ENCODE measurements around the gene CENPB.

The CENPB gene

DNA sequence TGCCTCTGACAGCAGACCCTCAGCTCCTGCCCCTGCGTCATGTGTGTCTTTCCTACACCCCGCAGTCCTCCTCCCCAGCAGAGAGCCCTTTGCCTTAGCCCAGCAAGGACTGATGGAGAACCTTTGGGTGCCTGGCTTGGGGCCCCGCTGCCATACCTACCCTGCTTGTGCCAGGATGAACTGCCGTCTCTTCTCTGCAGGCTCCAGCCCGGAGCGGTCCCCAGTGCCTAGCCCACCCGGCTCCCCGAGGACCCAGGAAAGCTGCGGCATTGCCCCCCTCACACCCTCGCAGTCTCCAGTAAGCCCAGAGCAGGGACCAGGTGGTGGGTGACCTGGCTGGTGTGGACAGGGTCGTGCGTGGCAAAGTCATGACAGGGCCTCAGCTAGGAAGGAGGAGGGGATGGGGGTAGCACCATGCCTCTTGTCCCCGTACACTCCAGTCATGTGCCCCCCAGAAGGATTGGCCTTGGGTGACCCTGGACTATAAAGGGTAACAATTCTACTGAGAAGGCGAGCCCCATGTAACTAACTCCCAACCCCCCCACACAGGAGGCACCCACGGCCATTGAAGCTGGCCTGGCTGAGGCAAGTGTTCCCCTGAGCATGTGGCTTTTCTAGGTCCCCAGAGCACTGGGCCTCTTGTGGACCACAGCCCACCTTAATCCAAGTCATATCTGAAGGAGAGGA is 45.8 kb downstream of the CENPB start:
- H3K27ac ChIP-seq = peak overlapping the region in 8 of 21 experiments; percentile 34 to 83 (median 65)
- H3K4me3 ChIP-seq = no peak overlapping the region

DNA sequence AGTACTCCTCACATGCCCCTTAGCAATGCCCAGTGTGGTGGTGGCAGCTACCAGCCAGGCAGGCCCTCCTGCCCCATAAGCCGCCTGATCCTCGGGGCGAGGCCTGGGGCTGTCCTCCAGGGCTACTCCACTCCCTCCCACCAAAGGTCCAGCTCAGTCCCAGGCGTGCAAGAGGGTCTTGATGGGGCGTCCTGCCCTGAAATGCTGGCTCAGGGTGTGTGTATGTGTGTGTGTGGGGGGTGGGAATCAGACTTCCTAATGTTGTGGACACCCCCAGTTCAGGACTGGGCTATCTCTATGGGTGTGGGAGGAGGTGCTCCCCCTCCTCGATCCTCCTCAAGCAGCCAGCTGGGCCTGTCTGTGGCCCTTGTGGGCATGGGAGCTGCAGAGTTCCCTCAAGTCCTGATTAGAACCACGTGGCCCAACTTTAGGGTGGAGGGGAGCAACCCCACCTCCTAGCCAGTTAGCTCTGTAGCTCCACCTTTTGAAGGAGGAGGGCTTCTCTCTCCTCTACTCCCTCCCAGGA is 46.6 kb downstream of the CENPB start:
- Histone ChIP-seq H3K27ac (peak overlapping the region in 16 of 21 experiments; percentile 31 to 83 (median 63)), H3K4me3 (no peak overlapping the region)

DNA sequence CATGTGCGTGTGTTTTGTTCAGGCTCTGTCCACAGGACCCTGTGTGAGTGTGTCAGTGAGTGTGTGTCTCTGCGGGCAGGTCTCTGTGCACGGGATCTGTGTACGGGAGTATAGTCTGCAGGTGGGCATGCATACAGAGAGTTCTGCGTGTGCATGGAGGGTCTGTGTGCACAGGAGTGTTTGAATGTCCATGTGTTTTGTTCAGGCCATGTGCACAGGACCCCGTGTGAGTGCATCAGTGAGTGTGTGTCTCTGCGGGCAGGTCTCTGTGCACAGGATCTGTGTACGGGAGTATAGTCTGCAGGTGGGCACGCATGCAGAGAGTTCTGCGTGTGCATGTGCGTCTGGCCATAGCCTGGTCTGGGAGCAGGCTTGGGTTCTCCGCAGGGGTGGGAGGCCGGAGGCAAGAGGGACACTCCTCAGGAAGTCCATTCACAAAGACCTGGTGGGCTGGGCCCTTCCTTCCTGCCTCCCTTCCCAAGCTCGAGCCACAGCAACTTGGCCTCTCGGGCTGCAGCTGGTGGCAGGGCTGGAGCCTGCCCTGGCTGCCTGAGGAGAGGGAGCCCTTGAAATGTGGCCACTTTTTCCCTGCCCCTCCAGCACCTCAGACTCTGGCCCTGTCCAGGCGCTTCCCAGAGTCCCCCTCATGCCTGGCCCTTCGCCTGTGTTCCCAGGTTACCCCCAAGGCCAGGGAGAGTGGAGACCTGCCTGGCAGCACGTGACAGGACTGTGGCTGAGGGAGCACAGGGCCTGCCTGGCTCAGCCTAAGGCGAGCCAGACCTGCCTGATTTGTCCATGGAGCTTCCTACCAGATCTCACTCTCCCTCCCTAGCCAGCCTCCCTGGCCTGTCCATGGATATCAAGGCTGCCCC is 47.2 kb downstream of the CENPB start:
- Histone ChIP-seq H3K27ac (peak overlapping the region in 15 of 21 experiments; percentile 31 to 83 (median 63)), H3K4me3 (no peak overlapping the region)

DNA sequence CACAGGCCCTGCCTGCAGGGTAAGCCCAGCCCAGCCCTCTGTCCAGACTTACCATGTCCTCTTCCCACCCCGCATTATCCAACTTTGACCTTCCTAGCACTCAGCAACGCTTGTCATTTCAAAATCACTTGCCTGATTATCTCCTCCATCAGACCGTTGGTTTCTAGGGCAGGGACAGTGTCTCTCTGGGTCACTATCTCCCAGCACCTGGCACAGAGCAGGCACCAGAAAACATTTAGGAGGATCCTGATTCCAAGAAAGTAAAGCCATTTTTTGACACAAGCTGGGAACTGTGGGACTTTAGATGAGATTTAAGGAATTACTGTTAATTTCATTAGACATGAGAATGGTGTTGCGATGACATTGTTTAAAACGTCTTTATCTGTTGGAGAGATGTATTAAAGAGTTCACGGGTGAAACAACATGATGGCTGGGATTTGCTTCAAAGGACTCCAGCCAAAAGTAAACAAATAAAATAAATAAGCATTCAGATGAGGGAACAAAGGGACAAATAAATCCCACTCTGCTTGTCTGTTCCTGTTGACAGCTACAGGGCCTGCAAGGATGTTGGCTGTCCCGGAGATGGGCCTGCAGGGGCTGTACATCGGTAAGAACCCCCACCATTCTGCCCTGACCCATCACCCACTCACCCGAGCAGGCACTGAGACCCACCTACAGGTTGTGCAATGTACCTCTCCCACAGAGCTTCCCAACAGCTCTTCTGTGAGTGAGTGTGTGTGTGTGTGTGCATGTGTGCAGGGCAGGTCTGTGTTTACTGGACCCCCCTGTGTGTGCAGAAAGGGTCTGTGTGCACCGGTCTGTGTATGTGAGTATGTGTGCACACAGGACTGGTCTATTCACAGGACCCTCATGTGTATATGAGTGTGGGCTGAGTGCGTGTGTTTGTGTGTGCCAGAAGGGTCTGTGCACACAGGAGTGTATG is 48.2 kb downstream of the CENPB start:
- Histone ChIP-seq H3K4me3 (no peak overlapping the region), H3K27ac (peak overlapping the region in 3 of 21 experiments; percentile 11 to 21 (median 15))

DNA sequence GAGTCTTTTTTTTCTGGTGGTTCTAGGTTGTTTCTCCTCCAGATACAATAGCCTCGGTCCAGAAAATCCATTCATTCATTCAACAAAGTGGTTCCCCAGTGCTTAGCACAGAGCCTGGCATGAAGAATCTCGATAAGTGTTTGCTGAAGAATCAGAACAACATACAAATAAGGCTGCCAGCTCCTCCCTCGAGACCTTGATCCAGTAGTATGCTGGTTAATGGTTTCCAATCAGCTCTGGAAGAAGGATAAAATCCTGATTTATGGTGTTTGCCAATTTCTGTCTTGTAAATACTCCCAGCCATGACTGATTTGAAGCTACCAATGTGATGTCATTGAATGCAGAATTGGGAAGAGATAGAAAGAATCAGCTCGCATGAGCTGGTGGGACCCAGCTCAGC is 50.8 kb downstream of the CENPB start:
- Histone ChIP-seq H3K27ac (no peak overlapping the region), H3K4me3 (no peak overlapping the region)

DNA sequence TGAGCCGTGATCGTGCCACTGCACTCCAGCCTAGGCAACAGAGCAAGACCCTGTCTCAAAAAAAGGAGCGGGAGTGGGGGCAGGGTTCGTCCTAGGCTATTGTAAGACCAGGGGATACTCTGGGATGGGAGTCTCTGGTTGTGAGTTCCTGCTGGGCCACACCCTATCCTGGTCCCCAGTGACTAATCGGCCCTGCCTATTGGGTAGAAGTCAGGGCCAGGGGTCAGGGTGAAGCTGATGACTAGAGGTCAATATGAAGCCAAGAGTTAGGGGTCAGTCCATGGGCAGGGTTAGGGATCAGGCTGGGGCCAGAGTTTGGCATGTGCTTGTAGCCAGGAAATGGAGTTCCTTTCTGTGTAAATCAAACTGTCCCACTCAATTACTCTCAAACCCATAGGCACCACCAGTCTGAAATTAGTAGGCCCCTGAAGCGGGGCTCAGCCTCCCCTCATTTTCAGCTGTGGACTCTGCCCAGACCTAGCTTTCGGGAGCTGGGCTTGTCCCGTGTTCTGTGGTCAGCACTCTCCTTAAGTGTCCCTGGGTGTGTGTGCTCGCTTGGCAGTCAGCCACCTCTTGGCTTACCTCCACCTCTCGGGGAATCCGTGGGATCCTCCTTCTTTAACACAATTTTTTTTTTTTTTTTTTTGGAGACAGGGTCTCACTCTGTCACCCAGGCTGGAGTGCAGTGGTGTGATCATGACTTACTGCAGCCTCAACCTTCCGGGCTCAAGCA is 52.3 kb downstream of the CENPB start:
- Histone ChIP-seq H3K4me3 (peak overlapping the region in 3 of 7 experiments; percentile 27 to 40 (median 28)), H3K27ac (peak overlapping the region in 7 of 21 experiments; percentile 17 to 80 (median 49))
